ENCODE measurements around the gene ARSD. TPM values are rescaled to one million over a fixed set of nuclear protein-coding genes. Genes with fewer than 3 reads are reported as not detected.

Gene ARSD
- total RNA-seq, 1 experiment from 2014 or later: 4.5 TPM

DNA sequence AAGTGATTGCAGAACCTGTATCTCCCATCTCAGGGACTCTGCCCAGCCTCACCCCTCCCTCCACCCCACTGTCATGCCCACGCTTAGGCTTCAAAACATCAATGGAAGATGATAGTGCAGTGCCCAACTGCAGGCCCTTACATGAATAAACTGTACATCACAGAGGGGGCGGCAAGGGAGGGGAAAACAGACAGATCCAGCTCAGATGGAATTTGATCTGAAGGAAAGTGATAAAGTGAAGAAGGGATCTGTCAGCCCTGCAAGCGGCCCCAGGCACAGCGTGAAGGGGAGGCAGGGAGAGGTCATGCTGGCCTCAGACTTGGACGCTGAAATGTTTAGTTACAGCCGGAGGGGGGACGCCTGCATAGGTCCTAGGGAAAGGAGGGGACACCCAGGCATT lies 61.9 kb downstream of the ARSD start:
- no peak for DNase-seq
- Histone ChIP-seq H3K4me3 (ENCODE audit: insufficient read depth, low read depth, low read length) (no peak overlapping the region), H3K36me3 (replicated peaks; ENCODE audit: control insufficient read depth, insufficient read depth, low read length) (peaks cover 14% of the 10 kb centered on the region), H3K27me3 (ENCODE audit: control insufficient read depth, insufficient read depth, low read length) (no peaks in the 10 kb centered on the region)

GRCh38 chrX:2863646-2864045 lies 65.5 kb downstream of the ARSD start:
- no peak overlapping the region for H3K4me3 ChIP-seq (ENCODE audit: insufficient read depth, low read depth, low read length)
- H3K27me3 ChIP-seq (ENCODE audit: control insufficient read depth, insufficient read depth, low read length): no peaks in the 10 kb centered on the region
- DNase-seq: peak; percentile 55
- H3K36me3 ChIP-seq (replicated peaks; ENCODE audit: control insufficient read depth, insufficient read depth, low read length): peaks cover 23% of the 10 kb centered on the region

GRCh38 chrX:2862404-2862803 lies 66.7 kb downstream of the ARSD start:
- Histone ChIP-seq H3K36me3 (replicated peaks; ENCODE audit: control insufficient read depth, insufficient read depth, low read length) (peaks cover 24% of the 10 kb centered on the region), H3K27me3 (ENCODE audit: control insufficient read depth, insufficient read depth, low read length) (no peaks in the 10 kb centered on the region), H3K4me3 (ENCODE audit: insufficient read depth, low read depth, low read length) (no peak overlapping the region)
- no peak for DNase-seq

GRCh38 chrX:2859197-2859797 lies 69.8 kb downstream of the ARSD start:
- Histone ChIP-seq H3K4me3 (ENCODE audit: insufficient read depth, low read depth, low read length) (no peak overlapping the region), H3K36me3 (replicated peaks; ENCODE audit: control insufficient read depth, insufficient read depth, low read length) (peaks cover 32% of the 10 kb centered on the region), H3K27me3 (ENCODE audit: control insufficient read depth, insufficient read depth, low read length) (no peaks in the 10 kb centered on the region; the same call in 1 of the 2 replicates)
- DNase-seq: no peak

- peaks cover 36% of the 10 kb centered on the region for H3K36me3 ChIP-seq (replicated peaks; ENCODE audit: control insufficient read depth, insufficient read depth, low read length)
- no peaks in the 10 kb centered on the region; the same call in 1 of the 2 replicates for H3K27me3 ChIP-seq (ENCODE audit: control insufficient read depth, insufficient read depth, low read length)
- DNase-seq: no peak
- H3K4me3 ChIP-seq (ENCODE audit: insufficient read depth, low read depth, low read length): no peak overlapping the region
These were observed 71.6 kb downstream of the ARSD start for GRCh38 chrX:2857566-2857965.

- H3K27me3 ChIP-seq (ENCODE audit: control insufficient read depth, insufficient read depth, low read length): no peaks in the 10 kb centered on the region; the same call in 1 of the 2 replicates
- no peak overlapping the region for H3K4me3 ChIP-seq (ENCODE audit: insufficient read depth, low read depth, low read length)
- H3K36me3 ChIP-seq (replicated peaks; ENCODE audit: control insufficient read depth, insufficient read depth, low read length): peaks cover 29% of the 10 kb centered on the region
- no peak for DNase-seq
These were observed 73.4 kb downstream of the ARSD start for GRCh38 chrX:2855761-2856160.

- no peaks in the 10 kb centered on the region; the same call in 1 of the 2 replicates for H3K27me3 ChIP-seq (ENCODE audit: control insufficient read depth, insufficient read depth, low read length)
- DNase-seq: no peak
- H3K4me3 ChIP-seq (ENCODE audit: insufficient read depth, low read depth, low read length): no peak overlapping the region
- peaks cover 25% of the 10 kb centered on the region for H3K36me3 ChIP-seq (replicated peaks; ENCODE audit: control insufficient read depth, insufficient read depth, low read length)
These were observed 74.2 kb downstream of the ARSD start for GRCh38 chrX:2854918-2855317.

Other genes with a start within 250 kb of the ARSD start
- 112 and 125 TPM in 2 replicates for gene CD99, start 238.0 kb downstream of the ARSD start, total RNA-seq (2014; rRNA removed; shearing (Covaris generic))
- gene XG, start 177.3 kb downstream of the ARSD start, total RNA-seq (2014; rRNA removed; shearing (Covaris generic)): 0.17 and 0.67 TPM in 2 replicates
- gene GYG2, start 100.4 kb downstream of the ARSD start, total RNA-seq (2014; rRNA removed; shearing (Covaris generic)): 36.7 and 40.5 TPM in 2 replicates
- gene ARSH, start 77.2 kb upstream of the ARSD start, total RNA-seq (2014; rRNA removed; shearing (Covaris generic)): not detected in 2 replicates
- not detected in 2 replicates for gene ARSF, start 112.1 kb upstream of the ARSD start, total RNA-seq (2014; rRNA removed; shearing (Covaris generic))